GM18499 (cell line): ENCODE data around the gene SLC26A4.

ENCODE experiments used
- ATAC-seq: cut with Tn5 transposase; IDR thresholded peaks from one replicate; pipeline ENCODE4 v1.9.1; 2021; ENCODE audit warnings: moderate number of reproducible peaks; ENCODE audit not compliant: insufficient read depth, unreplicated experiment

SLC26A4 gene

GRCh38 chr7:107658467-107658866 is 2.2 kb upstream of the SLC26A4 start:
- no peak for ATAC-seq

- ATAC-seq: no peak
Measured at GRCh38 chr7:107659666-107660065, 962 bp upstream of the SLC26A4 start.

- ATAC-seq: no peak
Measured at GRCh38 chr7:107661081-107661864, 645 bp downstream of the SLC26A4 start.

- no peak for ATAC-seq
Measured at GRCh38 chr7:107661865-107662379, 1.3 kb downstream of the SLC26A4 start.

- ATAC-seq: no peak
Measured at GRCh38 chr7:107663196-107663595, 2.6 kb downstream of the SLC26A4 start.

GRCh38 chr7:107666790-107667189 is 6.2 kb downstream of the SLC26A4 start:
- no peak for ATAC-seq

GRCh38 chr7:107667341-107667740 is 6.7 kb downstream of the SLC26A4 start:
- no peak for ATAC-seq

GRCh38 chr7:107668296-107668695 is 7.7 kb downstream of the SLC26A4 start:
- no peak for ATAC-seq

- no peak for ATAC-seq
Measured at GRCh38 chr7:107672183-107672582, 11.6 kb downstream of the SLC26A4 start.

- ATAC-seq: no peak
Measured at GRCh38 chr7:107676249-107676648, 15.6 kb downstream of the SLC26A4 start.

- no peak for ATAC-seq
Measured at GRCh38 chr7:107678110-107678753, 17.6 kb downstream of the SLC26A4 start.

GRCh38 chr7:107680478-107680877 is 19.9 kb downstream of the SLC26A4 start:
- no peak for ATAC-seq

GRCh38 chr7:107682886-107683285 is 22.3 kb downstream of the SLC26A4 start:
- ATAC-seq: no peak

- ATAC-seq: no peak
Measured at GRCh38 chr7:107684287-107684686, 23.7 kb downstream of the SLC26A4 start.

GRCh38 chr7:107684947-107685463 is 24.4 kb downstream of the SLC26A4 start:
- ATAC-seq: no peak

GRCh38 chr7:107686816-107687387 is 26.3 kb downstream of the SLC26A4 start:
- ATAC-seq: no peak

GRCh38 chr7:107687656-107688055 is 27.0 kb downstream of the SLC26A4 start:
- no peak for ATAC-seq

- no peak for ATAC-seq
Measured at GRCh38 chr7:107689553-107689952, 28.9 kb downstream of the SLC26A4 start.

- ATAC-seq: no peak
Measured at GRCh38 chr7:107690084-107690483, 29.5 kb downstream of the SLC26A4 start.

GRCh38 chr7:107690611-107691010 is 30.0 kb downstream of the SLC26A4 start:
- no peak for ATAC-seq

- ATAC-seq: no peak
Measured at GRCh38 chr7:107691716-107692115, 31.1 kb downstream of the SLC26A4 start.
